ENCODE results near the gene DPY19L3. TPM values are rescaled to one million over a fixed set of nuclear protein-coding genes. Genes with fewer than 3 reads are reported as not detected.
"Not testable (repeated sequence)": the region's sequence is repeated elsewhere in the genome, so short reads cannot be mapped to it uniquely, and the experiment has no call there.

The DPY19L3 gene
- total RNA-seq, 1 donor from 2014 or later: 29.8 TPM

- Mint-ChIP-seq H3K4me3 (no peak overlapping the region), H3K27ac (no peak overlapping the region), H3K9me3 (no peaks in the 10 kb centered on the region), H3K36me3 (ENCODE audit: low read depth) (peaks cover 68% of the 10 kb centered on the region), H3K4me1 (no peaks in the 10 kb centered on the region), H3K27me3 (no peaks in the 10 kb centered on the region)
- intact Hi-C loops (cut with micrococcal nuclease): no loop called here
- ChIA-PET CTCF (no interaction called here), POLR2A (no interaction called here)
- no peak for TF ChIP-seq CTCF (IDR thresholded peaks at IDR 0.05)
- ATAC-seq (ENCODE audit: low read depth) (no peak), DNase-seq (no peak)
These were observed 74.8 kb downstream of the DPY19L3 start for GRCh38 chr19:32480321-32480720.

- Mint-ChIP-seq H3K27me3 (no peaks in the 10 kb centered on the region), H3K36me3 (ENCODE audit: low read depth) (peaks cover 73% of the 10 kb centered on the region), H3K4me3 (no peak overlapping the region), H3K4me1 (no peaks in the 10 kb centered on the region), H3K9me3 (no peaks in the 10 kb centered on the region), H3K27ac (no peak overlapping the region)
- no peak for TF ChIP-seq CTCF (IDR thresholded peaks at IDR 0.05)
- ChIA-PET CTCF (no interaction called here), POLR2A (no interaction called here)
- intact Hi-C loops (cut with micrococcal nuclease): no loop called here
- ATAC-seq (ENCODE audit: low read depth) (no peak), DNase-seq (no peak)
These were observed 78.0 kb downstream of the DPY19L3 start for GRCh38 chr19:32483574-32483973.

GRCh38 chr19:32489971-32490370 is 84.4 kb downstream of the DPY19L3 start:
- CTCF ChIA-PET: no interaction called here
- no peak for TF ChIP-seq CTCF (IDR thresholded peaks at IDR 0.05)
- no peak overlapping the region for H3K4me3 Mint-ChIP-seq
- H3K27me3 Mint-ChIP-seq: no peaks in the 10 kb centered on the region
- no peak for ATAC-seq (ENCODE audit: low read depth)
- DNase-seq: no peak
- H3K9me3 Mint-ChIP-seq: peaks cover 5% of the 10 kb centered on the region
- H3K27ac Mint-ChIP-seq: no peak overlapping the region
- H3K4me1 Mint-ChIP-seq: no peaks in the 10 kb centered on the region
- intact Hi-C loops (cut with micrococcal nuclease): no loop called here
- H3K36me3 Mint-ChIP-seq (ENCODE audit: low read depth): peaks cover 21% of the 10 kb centered on the region
- POLR2A ChIA-PET: no interaction called here

- no peak overlapping the region for H3K27ac Mint-ChIP-seq
- no peaks in the 10 kb centered on the region for H3K27me3 Mint-ChIP-seq
- no peak overlapping the region for H3K4me3 Mint-ChIP-seq
- DNase-seq (no peak), ATAC-seq (ENCODE audit: low read depth) (no peak)
- CTCF ChIA-PET: no interaction called here
- intact Hi-C loops (cut with micrococcal nuclease): no loop called here
- no peaks in the 10 kb centered on the region for H3K9me3 Mint-ChIP-seq
- POLR2A ChIA-PET: no interaction called here
- no peaks in the 10 kb centered on the region for H3K4me1 Mint-ChIP-seq
- no peak for TF ChIP-seq CTCF (IDR thresholded peaks at IDR 0.05)
- H3K36me3 Mint-ChIP-seq (ENCODE audit: low read depth): no peaks in the 10 kb centered on the region
These were observed 91.8 kb downstream of the DPY19L3 start for GRCh38 chr19:32497391-32497790.

GRCh38 chr19:32498648-32499200 is 93.2 kb downstream of the DPY19L3 start:
- no peak for ATAC-seq (ENCODE audit: low read depth)
- no peaks in the 10 kb centered on the region for H3K4me1 Mint-ChIP-seq
- intact Hi-C loops (cut with micrococcal nuclease): no loop called here
- H3K27me3 Mint-ChIP-seq: no peaks in the 10 kb centered on the region
- POLR2A ChIA-PET: no interaction called here
- DNase-seq: no peak
- CTCF ChIA-PET: interaction anchor here (0.6 kb wide), 1 partner anchor 224 kb away, joined by 3 read pairs; no protein-coding TSS in a partner anchor
- H3K36me3 Mint-ChIP-seq (ENCODE audit: low read depth): no peaks in the 10 kb centered on the region
- no peaks in the 10 kb centered on the region for H3K9me3 Mint-ChIP-seq
- no peak for TF ChIP-seq CTCF (IDR thresholded peaks at IDR 0.05)
- H3K27ac Mint-ChIP-seq: no peak overlapping the region
- no peak overlapping the region for H3K4me3 Mint-ChIP-seq

GRCh38 chr19:32512498-32512897 is 106.9 kb downstream of the DPY19L3 start:
- DNase-seq; CTCF ChIA-PET; H3K36me3 Mint-ChIP-seq (ENCODE audit: low read depth); H3K27ac Mint-ChIP-seq; H3K27me3 Mint-ChIP-seq; intact Hi-C loops (cut with micrococcal nuclease); H3K4me3 Mint-ChIP-seq; POLR2A ChIA-PET; ATAC-seq (ENCODE audit: low read depth); H3K4me1 Mint-ChIP-seq: not testable (repeated sequence)
- peaks cover 19% of the 10 kb centered on the region for H3K9me3 Mint-ChIP-seq

Data from activated B cell treated with CpG ODN at 0.5 μM for 24 hours (primary cell).